Stomach (tissue), 4 donors: Measurements from ENCODE around the gene ITIH1.

ENCODE experiments used
- EP300 ChIP-seq: sonication (generic); formaldehyde crosslinking; IDR thresholded peaks from one replicate; pipeline ENCODE4 v1.6.1; 2017; ENCODE audit warnings: antibody characterized with exemption
- POLR2A ChIP-seq, 4 donors: fragments of 450-650 bp; IDR thresholded peaks; one replicate each; pipeline ENCODE4 v1.6.1; 2016; ENCODE audit warnings: antibody characterized with exemption in 4 of 4, control low read depth in 2 of 4, mild to moderate bottlenecking in 1 of 4, moderate library complexity in 1 of 4
- POLR2AphosphoS5 ChIP-seq, 3 donors: sonication (generic); formaldehyde crosslinking; IDR thresholded peaks; one replicate each; pipeline ENCODE4 v1.6.1; 2016; ENCODE audit warnings: antibody characterized with exemption in 3 of 3
- TF ChIP-seq, protein P1 (sequence below), 7 experiments: fragments of 450-650 bp in 4 of 7; fragments of 200-600 bp in 3 of 7; sonication (generic) in 3 of 7; IDR thresholded peaks; one replicate each; pipeline ENCODE4 v1.5.1; 2016 to 2019; ENCODE audit warnings: antibody characterized with exemption in 7 of 7, control low read depth in 2 of 7, mild to moderate bottlenecking in 1 of 7

DNA sequence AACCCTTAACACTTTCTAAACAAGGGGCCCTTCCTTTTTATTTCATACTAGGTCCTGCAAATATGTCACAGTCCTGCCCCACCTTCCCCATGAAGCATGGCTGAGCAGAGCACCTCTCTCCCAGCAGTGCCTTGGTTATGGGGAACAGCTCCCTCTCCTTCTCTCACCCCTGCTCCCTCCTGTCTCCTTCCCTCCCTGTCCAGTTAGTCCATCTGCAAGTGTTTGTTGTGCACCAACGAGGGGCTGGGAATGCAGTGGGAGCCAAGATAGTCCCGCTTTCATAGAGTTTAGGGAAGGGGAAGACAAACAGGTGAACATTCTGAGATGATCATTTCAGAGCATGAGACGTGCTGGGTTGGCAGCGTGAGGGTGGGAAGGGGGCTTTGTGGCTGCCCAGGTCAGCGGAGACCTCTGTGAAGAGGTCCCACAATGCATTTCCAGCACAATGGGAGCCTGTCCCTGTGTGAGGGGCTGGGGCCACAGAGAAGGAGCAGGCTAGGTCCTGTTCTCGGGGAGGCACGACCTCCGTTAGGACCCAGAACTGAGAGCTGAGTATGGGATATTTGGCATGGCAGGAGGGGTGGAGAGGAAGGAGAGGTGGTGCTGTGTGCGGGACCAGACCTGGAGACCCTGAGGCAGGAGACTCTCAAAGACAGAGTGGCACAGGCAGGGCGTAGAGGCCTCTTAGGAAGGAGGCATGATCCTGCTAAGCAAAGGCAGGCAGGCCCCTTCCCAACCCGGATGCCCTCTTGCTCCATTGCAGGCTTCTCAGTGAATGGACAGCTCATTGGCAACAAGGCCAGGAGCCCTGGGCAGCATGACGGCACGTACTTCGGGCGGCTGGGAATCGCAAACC, 11.7 kb downstream of the ITIH1 start:
- no peak for TF ChIP-seq EP300
- no peak for TF ChIP-seq POLR2AphosphoS5 (IDR thresholded peaks at IDR 0.05)
- TF ChIP-seq, protein P1, sequence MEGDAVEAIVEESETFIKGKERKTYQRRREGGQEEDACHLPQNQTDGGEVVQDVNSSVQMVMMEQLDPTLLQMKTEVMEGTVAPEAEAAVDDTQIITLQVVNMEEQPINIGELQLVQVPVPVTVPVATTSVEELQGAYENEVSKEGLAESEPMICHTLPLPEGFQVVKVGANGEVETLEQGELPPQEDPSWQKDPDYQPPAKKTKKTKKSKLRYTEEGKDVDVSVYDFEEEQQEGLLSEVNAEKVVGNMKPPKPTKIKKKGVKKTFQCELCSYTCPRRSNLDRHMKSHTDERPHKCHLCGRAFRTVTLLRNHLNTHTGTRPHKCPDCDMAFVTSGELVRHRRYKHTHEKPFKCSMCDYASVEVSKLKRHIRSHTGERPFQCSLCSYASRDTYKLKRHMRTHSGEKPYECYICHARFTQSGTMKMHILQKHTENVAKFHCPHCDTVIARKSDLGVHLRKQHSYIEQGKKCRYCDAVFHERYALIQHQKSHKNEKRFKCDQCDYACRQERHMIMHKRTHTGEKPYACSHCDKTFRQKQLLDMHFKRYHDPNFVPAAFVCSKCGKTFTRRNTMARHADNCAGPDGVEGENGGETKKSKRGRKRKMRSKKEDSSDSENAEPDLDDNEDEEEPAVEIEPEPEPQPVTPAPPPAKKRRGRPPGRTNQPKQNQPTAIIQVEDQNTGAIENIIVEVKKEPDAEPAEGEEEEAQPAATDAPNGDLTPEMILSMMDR (IDR thresholded peaks at IDR 0.05), result no peak
- TF ChIP-seq POLR2A (IDR thresholded peaks at IDR 0.05), result no peak
